Fibroblast of lung (primary cell): Measurements from ENCODE around the gene GAK. TPM values are rescaled to one million over a fixed set of nuclear protein-coding genes. Genes with fewer than 3 reads are reported as not detected.
A peak's percentile ranks its signal among the peaks of the same experiment; 100 is the strongest.

ENCODE experiments used
- DNase-seq, 2 donors: peaks; one replicate each; pipeline versions ENCODE4 v3.0.0 to v3.0.0-alpha.2; 2010; ENCODE audit warnings: low read depth in 2 of 2
- H2AFZ ChIP-seq: 2 replicates; pipeline ENCODE4 v1.5.1; 2012; ENCODE audit warnings: low read length, control low read depth, inconsistent platforms
- H3K27ac ChIP-seq: 2 replicates; pipeline ENCODE4 v1.5.1; 2011; ENCODE audit warnings: low read length, control low read depth; ENCODE audit not compliant: insufficient read depth
- H3K27me3 ChIP-seq: 2 replicates; pipeline ENCODE4 v1.5.1; 2011; ENCODE audit warnings: mild to moderate bottlenecking, low read length; ENCODE audit not compliant: control insufficient read depth, insufficient read depth
- H3K36me3 ChIP-seq: 2 replicates; pipeline ENCODE4 v1.5.1; 2011; ENCODE audit warnings: low read length; ENCODE audit not compliant: control insufficient read depth, insufficient read depth
- H3K4me1 ChIP-seq: 2 replicates; pipeline ENCODE4 v1.5.1; 2011; ENCODE audit warnings: low read length; ENCODE audit not compliant: control insufficient read depth, insufficient read depth; ENCODE audit errors: extremely low read depth
- H3K4me2 ChIP-seq: 2 replicates; pipeline ENCODE4 v1.5.1; 2011; ENCODE audit warnings: low read length, control low read depth; ENCODE audit not compliant: insufficient read depth; ENCODE audit errors: extremely low read depth
- H3K4me3 ChIP-seq, 4 experiments: fragments of 200-600 bp in 1 of 4; sonication (generic) in 1 of 4; replicated peaks in 1 of 4; 2 replicates each; pipeline ENCODE4 v1.5.1; 2011 to 2016; ENCODE audit warnings: low read length in 4 of 4, low read depth in 3 of 4, mild to moderate bottlenecking in 3 of 4, control low read depth in 2 of 4, inconsistent platforms in 1 of 4, mixed read lengths in 1 of 4; ENCODE audit not compliant: insufficient read depth in 1 of 4; ENCODE audit errors: control extremely low read depth in 1 of 4
- H3K79me2 ChIP-seq: 2 replicates; pipeline ENCODE4 v1.5.1; 2012; ENCODE audit warnings: mild to moderate bottlenecking, low read length, inconsistent platforms; ENCODE audit not compliant: control insufficient read depth, insufficient read depth
- H3K9ac ChIP-seq: 2 replicates; pipeline ENCODE4 v1.5.1; 2011; ENCODE audit warnings: mild to moderate bottlenecking, low read length, control low read depth; ENCODE audit not compliant: insufficient read depth
- H3K9me3 ChIP-seq: 2 replicates; pipeline ENCODE4 v1.5.1; 2012; ENCODE audit warnings: low read depth, low read length; ENCODE audit not compliant: control insufficient read depth, insufficient read depth
- H4K20me1 ChIP-seq: 2 replicates; pipeline ENCODE4 v1.5.1; 2011; ENCODE audit warnings: low read length; ENCODE audit not compliant: control insufficient read depth, insufficient read depth; ENCODE audit errors: extremely low read depth
- CTCF ChIP-seq, 2 donors: IDR thresholded peaks in 1 of 2; conservative IDR thresholded peaks in 1 of 2; 1 replicate in 1 of 2; 2 replicates in 1 of 2; pipeline ENCODE4 v1.5.1; 2011 to 2012; ENCODE audit warnings: low read length in 2 of 2, control low read depth in 1 of 2, inconsistent platforms in 1 of 2, low read depth in 1 of 2, mild to moderate bottlenecking in 1 of 2
- EZH2 ChIP-seq: IDR thresholded peaks from 2 replicates; pipeline ENCODE4 v1.5.1; 2012; ENCODE audit warnings: low read length, control low read depth, mild to moderate bottlenecking; ENCODE audit errors: missing control alignments
- polyA plus RNA-seq, 2 donors: library from polyadenylated mRNA; depleted of rRNA in 1 of 2; stranded (reverse) in 1 of 2; unstranded in 1 of 2; fragments of >200 nt; gene quantifications; 2 replicates each; pipeline ENCODE4 v1.2.1, GENCODE V29; 2011 to 2012; ENCODE audit warnings: missing spikeins in 1 of 2
- total RNA-seq: library from RNA; depleted of rRNA; stranded (reverse); fragments of >200 nt; gene quantifications from 2 replicates; pipeline ENCODE4 v1.2.1, GENCODE V29; 2014

GAK gene
- total and polyA plus RNA-seq, 2 donors (not counting 1 experiment from before 2014, with no cell fraction given) = 10.1 to 48.2 TPM

- Histone ChIP-seq H3K27ac (no peak overlapping the region), H3K4me3 (no peak overlapping the region), H3K36me3 (peaks cover 38% of the 10 kb centered on the region), H3K4me2 (no peak overlapping the region), H3K27me3 (no peaks in the 10 kb centered on the region), H4K20me1 (no peaks in the 10 kb centered on the region), H3K79me2 (no peaks in the 10 kb centered on the region), H3K9ac (no peak overlapping the region), H3K4me1 (no peaks in the 10 kb centered on the region), H3K9me3 (no peaks in the 10 kb centered on the region), H2AFZ (no peak overlapping the region)
- no peak for DNase-seq
- TF ChIP-seq EZH2 (no peak), CTCF (conservative IDR thresholded peaks at IDR 0.05 in 1 of 2, IDR thresholded peaks at IDR 0.05 in 1 of 2; ENCODE audit: low read depth in 1 of 2, low read length in 2 of 2) (peak in 1 of 2 donors; percentile 13)
These were observed 40.4 kb downstream of the GAK start for GRCh38 chr4:891747-892146.

GRCh38 chr4:890036-890695 is 42.0 kb downstream of the GAK start:
- Histone ChIP-seq H3K36me3 (peaks cover 37% of the 10 kb centered on the region), H2AFZ (no peak overlapping the region), H3K4me2 (no peak overlapping the region), H4K20me1 (no peaks in the 10 kb centered on the region), H3K4me3 (no peak overlapping the region), H3K79me2 (no peaks in the 10 kb centered on the region), H3K4me1 (no peaks in the 10 kb centered on the region), H3K9me3 (no peaks in the 10 kb centered on the region), H3K27me3 (no peaks in the 10 kb centered on the region), H3K9ac (no peak overlapping the region), H3K27ac (no peak overlapping the region)
- no peak for DNase-seq
- TF ChIP-seq CTCF (conservative IDR thresholded peaks at IDR 0.05 in 1 of 2, IDR thresholded peaks at IDR 0.05 in 1 of 2; ENCODE audit: low read depth in 1 of 2, low read length in 2 of 2) (no peak), EZH2 (no peak)

- Histone ChIP-seq H4K20me1 (no peaks in the 10 kb centered on the region), H3K27ac (no peak overlapping the region), H3K9ac (no peak overlapping the region), H3K4me1 (no peaks in the 10 kb centered on the region), H3K36me3 (peaks cover 37% of the 10 kb centered on the region), H3K79me2 (no peaks in the 10 kb centered on the region), H3K9me3 (no peaks in the 10 kb centered on the region), H3K4me2 (no peak overlapping the region), H3K4me3 (no peak overlapping the region), H2AFZ (no peak overlapping the region), H3K27me3 (no peaks in the 10 kb centered on the region)
- TF ChIP-seq CTCF (conservative IDR thresholded peaks at IDR 0.05 in 1 of 2, IDR thresholded peaks at IDR 0.05 in 1 of 2; ENCODE audit: low read depth in 1 of 2, low read length in 2 of 2) (no peak), EZH2 (no peak)
- no peak for DNase-seq
These were observed 42.6 kb downstream of the GAK start for GRCh38 chr4:889516-889915.
